Measurements from ENCODE around the gene SOWAHA.

GRCh38 chr5:132825033-132825833, 12.1 kb downstream of the SOWAHA start:
- TF ChIP-seq CTCF (IDR thresholded peaks at IDR 0.05) (no peak), POLR2A (IDR thresholded peaks at IDR 0.05) (no peak)

Measured in heart left ventricle (tissue), 13 donors.